ENCODE measurements around the gene BTBD16.

Gene BTBD16

DNA sequence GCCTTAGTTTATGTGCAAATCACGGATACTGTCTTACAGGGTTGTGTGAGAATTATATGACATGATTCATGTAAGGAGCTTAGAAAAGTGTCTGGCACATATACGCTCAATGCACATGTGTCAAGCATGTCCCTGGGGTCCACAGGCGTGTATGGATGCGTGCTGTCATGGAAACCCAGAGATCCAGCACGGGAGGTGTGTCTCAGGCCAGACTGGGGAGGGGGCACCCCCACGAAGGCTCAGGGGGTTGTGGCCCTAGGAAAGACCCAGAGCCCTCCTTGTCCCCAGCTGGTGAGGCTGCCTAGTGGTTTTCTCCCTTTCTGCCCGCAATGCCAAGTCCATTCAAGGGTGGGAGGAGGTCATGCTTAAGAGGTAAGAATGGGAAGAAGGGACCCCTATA lies 9.1 kb downstream of the BTBD16 start:
- no peak for DNase-seq (ENCODE audit: insufficient read length)
- TF ChIP-seq POLR2A (IDR thresholded peaks at IDR 0.05; ENCODE audit: low read depth, low read length) (no peak), TAF1 (IDR thresholded peaks at IDR 0.05; ENCODE audit: borderline replicate concordance, low read depth, low read length) (no peak), POLR2AphosphoS5 (IDR thresholded peaks at IDR 0.05; ENCODE audit: low read depth, low read length) (no peak)
- no peak for FAIRE-seq

- TF ChIP-seq POLR2AphosphoS5 (IDR thresholded peaks at IDR 0.05; ENCODE audit: low read depth, low read length), result no peak
- TF ChIP-seq TAF1 (IDR thresholded peaks at IDR 0.05; ENCODE audit: borderline replicate concordance, low read depth, low read length), result no peak
- TF ChIP-seq POLR2A (IDR thresholded peaks at IDR 0.05; ENCODE audit: low read depth, low read length), result no peak
- DNase-seq (ENCODE audit: insufficient read length), result no peak
- FAIRE-seq, result no peak
These were observed 10.0 kb downstream of the BTBD16 start for GRCh38 chr10:122281018-122281626.

DNA sequence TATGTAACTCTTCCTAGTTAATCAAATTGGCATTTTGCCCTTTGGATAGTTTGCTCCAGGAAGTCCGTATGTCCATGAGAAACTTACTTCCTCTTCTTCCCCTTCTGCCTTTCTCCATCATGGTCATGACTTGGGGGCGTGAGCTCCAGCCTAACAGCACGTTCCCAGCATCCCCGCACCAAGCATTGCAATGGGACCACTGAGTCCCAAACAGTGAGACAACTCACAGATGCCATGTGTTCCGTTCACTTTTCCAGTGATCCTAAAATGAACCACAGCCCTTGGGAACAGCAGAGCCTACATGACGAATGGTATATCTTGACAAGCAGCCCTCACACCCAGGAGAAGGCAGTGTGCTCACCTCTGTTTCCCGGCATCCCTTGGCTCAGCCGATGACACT lies 10.7 kb downstream of the BTBD16 start:
- FAIRE-seq (no peak), DNase-seq (ENCODE audit: insufficient read length) (no peak)
- TF ChIP-seq TAF1 (IDR thresholded peaks at IDR 0.05; ENCODE audit: borderline replicate concordance, low read depth, low read length) (no peak), POLR2A (IDR thresholded peaks at IDR 0.05; ENCODE audit: low read depth, low read length) (no peak), POLR2AphosphoS5 (IDR thresholded peaks at IDR 0.05; ENCODE audit: low read depth, low read length) (no peak)

DNA sequence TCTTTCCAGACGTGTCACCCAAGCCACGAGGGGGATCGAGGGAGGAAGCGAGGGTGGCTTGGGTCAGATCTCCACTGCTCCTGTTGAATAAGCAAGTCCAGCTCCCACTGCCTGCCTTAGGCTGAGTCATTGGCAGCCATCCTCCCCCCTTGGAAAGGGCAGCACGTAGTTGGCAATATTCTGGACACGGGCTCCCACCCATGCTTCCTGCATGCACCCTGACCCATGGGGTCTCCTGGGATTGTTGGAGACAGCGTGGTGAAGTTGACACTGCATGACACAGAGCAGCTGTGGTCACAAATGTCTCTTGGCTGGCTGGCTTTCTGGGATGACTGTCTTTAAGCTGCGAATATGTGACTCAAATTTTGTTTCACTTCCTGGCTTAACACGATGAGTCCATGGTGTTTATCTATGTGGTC lies 11.2 kb downstream of the BTBD16 start:
- no peak for DNase-seq (ENCODE audit: insufficient read length)
- peak; percentile 70 for FAIRE-seq

GRCh38 chr10:122282909-122283308 lies 11.8 kb downstream of the BTBD16 start:
- no peak for TF ChIP-seq POLR2A (IDR thresholded peaks at IDR 0.05; ENCODE audit: low read depth, low read length)
- TF ChIP-seq TAF1 (IDR thresholded peaks at IDR 0.05; ENCODE audit: borderline replicate concordance, low read depth, low read length), result no peak
- no peak for TF ChIP-seq POLR2AphosphoS5 (IDR thresholded peaks at IDR 0.05; ENCODE audit: low read depth, low read length)
- FAIRE-seq (no peak), DNase-seq (ENCODE audit: insufficient read length) (no peak)

More for the DNA sequence above, 11.2 kb downstream of the BTBD16 start:
- TF ChIP-seq POLR2A (IDR thresholded peaks at IDR 0.05; ENCODE audit: low read depth, low read length) (no peak), POLR2AphosphoS5 (IDR thresholded peaks at IDR 0.05; ENCODE audit: low read depth, low read length) (no peak), TAF1 (IDR thresholded peaks at IDR 0.05; ENCODE audit: borderline replicate concordance, low read depth, low read length) (no peak)

DNA sequence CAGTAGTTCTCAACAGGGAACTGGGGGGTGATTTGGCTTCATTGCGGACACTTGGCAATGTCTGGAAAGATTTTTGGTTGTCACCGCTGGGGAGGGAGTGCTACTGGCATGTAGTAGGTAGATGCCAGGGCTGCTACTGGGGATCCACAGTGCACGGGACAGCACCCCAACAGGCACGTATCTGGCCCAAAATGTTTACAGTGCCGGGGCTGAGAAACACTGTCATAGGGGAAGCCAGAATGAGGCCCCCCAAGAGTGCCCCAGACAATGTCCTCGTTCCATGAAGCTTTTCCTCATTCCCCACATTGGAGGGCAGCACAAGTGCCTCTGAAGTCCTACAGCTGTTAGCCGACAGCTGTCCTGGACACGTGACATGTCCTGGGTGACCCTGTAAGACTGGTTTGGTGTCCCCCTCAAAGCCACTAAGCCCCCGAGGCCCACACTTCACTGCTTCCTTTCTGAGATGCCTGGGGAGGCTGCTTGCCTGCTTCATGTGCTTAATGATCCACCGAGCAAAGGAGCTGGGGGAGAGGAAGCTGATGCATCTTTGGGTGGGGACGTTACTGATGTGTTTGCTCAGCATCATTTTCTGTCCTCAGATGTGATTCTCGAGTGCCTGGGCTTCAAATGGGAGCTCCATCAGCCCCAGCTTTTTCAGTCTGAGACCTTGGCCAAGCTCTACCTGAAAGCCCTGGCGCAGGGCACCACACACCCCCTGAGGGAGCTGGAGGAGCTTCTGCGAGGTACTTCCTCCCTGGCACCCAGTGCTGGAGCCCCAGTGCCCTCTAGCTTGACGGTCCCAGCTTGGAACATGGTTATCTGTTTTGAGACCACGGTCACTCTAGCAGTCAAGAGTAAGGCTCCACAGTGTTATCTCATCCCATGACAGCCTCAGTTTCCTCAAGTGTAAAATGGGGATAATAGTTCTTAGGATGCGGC lies 14.7 kb downstream of the BTBD16 start:
- FAIRE-seq (no peak), DNase-seq (ENCODE audit: insufficient read length) (no peak)
- TF ChIP-seq POLR2A (IDR thresholded peaks at IDR 0.05; ENCODE audit: low read depth, low read length) (no peak), POLR2AphosphoS5 (IDR thresholded peaks at IDR 0.05; ENCODE audit: low read depth, low read length) (no peak), TAF1 (IDR thresholded peaks at IDR 0.05; ENCODE audit: borderline replicate concordance, low read depth, low read length) (no peak)

- FAIRE-seq, result no peak
These were observed 15.8 kb downstream of the BTBD16 start for GRCh38 chr10:122286867-122287266.

GRCh38 chr10:122287570-122287969 lies 16.5 kb downstream of the BTBD16 start:
- TF ChIP-seq TAF1 (IDR thresholded peaks at IDR 0.05; ENCODE audit: borderline replicate concordance, low read depth, low read length), result no peak
- no peak for TF ChIP-seq POLR2AphosphoS5 (IDR thresholded peaks at IDR 0.05; ENCODE audit: low read depth, low read length)
- TF ChIP-seq POLR2A (IDR thresholded peaks at IDR 0.05; ENCODE audit: low read depth, low read length), result no peak
- FAIRE-seq, result peak; percentile 67
- DNase-seq (ENCODE audit: insufficient read length), result no peak

More at GRCh38 chr10:122286867-122287266, 15.8 kb downstream of the BTBD16 start:
- TF ChIP-seq POLR2AphosphoS5 (IDR thresholded peaks at IDR 0.05; ENCODE audit: low read depth, low read length), result no peak
- DNase-seq (ENCODE audit: insufficient read length), result no peak

- no peak for FAIRE-seq
- TF ChIP-seq TAF1 (IDR thresholded peaks at IDR 0.05; ENCODE audit: borderline replicate concordance, low read depth, low read length) (no peak), POLR2AphosphoS5 (IDR thresholded peaks at IDR 0.05; ENCODE audit: low read depth, low read length) (no peak), POLR2A (IDR thresholded peaks at IDR 0.05; ENCODE audit: low read depth, low read length) (no peak)
These were observed 17.2 kb downstream of the BTBD16 start for GRCh38 chr10:122288262-122288661.

DNA sequence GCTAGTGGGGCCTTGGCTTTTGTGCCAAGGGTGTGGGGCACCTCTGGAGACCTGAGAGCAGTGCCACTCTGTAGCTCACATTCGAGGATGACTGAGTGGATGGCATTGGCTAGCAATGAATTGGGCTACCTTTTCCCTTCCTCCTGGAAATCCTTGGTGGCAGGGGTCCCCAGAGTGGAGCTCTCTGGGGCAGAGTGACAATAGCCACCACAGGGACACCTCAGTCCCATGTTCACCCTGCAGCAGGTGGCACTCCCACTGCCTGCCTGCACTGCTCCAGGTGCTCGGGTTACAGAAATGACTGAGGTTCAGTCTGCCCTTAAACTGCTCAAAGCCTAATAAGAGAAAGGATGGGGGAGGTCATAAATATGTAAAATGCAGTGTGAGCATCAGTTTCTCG lies 17.8 kb downstream of the BTBD16 start:
- no peak for DNase-seq (ENCODE audit: insufficient read length)
- no peak for FAIRE-seq
- TF ChIP-seq POLR2AphosphoS5 (IDR thresholded peaks at IDR 0.05; ENCODE audit: low read depth, low read length) (no peak), POLR2A (IDR thresholded peaks at IDR 0.05; ENCODE audit: low read depth, low read length) (no peak), TAF1 (IDR thresholded peaks at IDR 0.05; ENCODE audit: borderline replicate concordance, low read depth, low read length) (no peak)

More at GRCh38 chr10:122288262-122288661, 17.2 kb downstream of the BTBD16 start:
- DNase-seq (ENCODE audit: insufficient read length), result no peak

- no peak for FAIRE-seq
- TF ChIP-seq POLR2A (IDR thresholded peaks at IDR 0.05; ENCODE audit: low read depth, low read length), result no peak
- TF ChIP-seq TAF1 (IDR thresholded peaks at IDR 0.05; ENCODE audit: borderline replicate concordance, low read depth, low read length), result no peak
- no peak for TF ChIP-seq POLR2AphosphoS5 (IDR thresholded peaks at IDR 0.05; ENCODE audit: low read depth, low read length)
- no peak for DNase-seq (ENCODE audit: insufficient read length)
These were observed 19.2 kb downstream of the BTBD16 start for GRCh38 chr10:122290334-122290733.

Measured in GM12892 (cell line).